MM.1S (cell line): ENCODE data around the gene C19orf25.

Source experiments
- DNase-seq: peaks from one replicate; pipeline ENCODE4 v3.0.0-alpha.2; 2015
- H2AFZ ChIP-seq: fragments of 300-600 bp; sonication (generic); 2 replicates; pipeline ENCODE4 v1.6.0; 2016; ENCODE audit warnings: antibody characterized with exemption, low read length
- H3F3A ChIP-seq: fragments of 300-600 bp; sonication (generic); 2 replicates; pipeline ENCODE4 v1.6.1; 2016; ENCODE audit warnings: mild to moderate bottlenecking, antibody characterized with exemption, low read length, moderate library complexity, mixed read lengths; ENCODE audit not compliant: insufficient read depth
- H3K27ac ChIP-seq: fragments of 300-600 bp; sonication (generic); 2 replicates; pipeline ENCODE4 v1.5.1; 2016; ENCODE audit warnings: mild to moderate bottlenecking, low read length
- H3K27me3 ChIP-seq: fragments of 300-600 bp; sonication (generic); replicated peaks from 2 replicates; pipeline ENCODE4 v1.6.0; 2016; ENCODE audit warnings: low read length; ENCODE audit not compliant: insufficient read depth
- H3K36me3 ChIP-seq: fragments of 300-600 bp; sonication (generic); replicated peaks from 2 replicates; pipeline ENCODE4 v1.6.1; 2016; ENCODE audit warnings: mild to moderate bottlenecking, low read length, mixed read lengths; ENCODE audit not compliant: insufficient read depth
- H3K4me1 ChIP-seq: fragments of 300-600 bp; sonication (generic); 2 replicates; pipeline ENCODE4 v1.6.1; 2016; ENCODE audit warnings: low read length, mixed read lengths
- H3K4me2 ChIP-seq: fragments of 300-600 bp; sonication (generic); 2 replicates; pipeline ENCODE4 v1.6.0; 2016; ENCODE audit warnings: low read depth, low read length
- H3K4me3 ChIP-seq: fragments of 300-600 bp; sonication (generic); 2 replicates; pipeline ENCODE4 v1.5.1; 2016; ENCODE audit warnings: low read length, mixed read lengths
- H3K79me2 ChIP-seq: fragments of 300-600 bp; sonication (generic); 2 replicates; pipeline ENCODE4 v1.6.1; 2016; ENCODE audit warnings: mixed run types, low read length, mixed read lengths
- H3K9ac ChIP-seq: fragments of 300-600 bp; sonication (generic); 2 replicates; pipeline ENCODE4 v1.6.1; 2016; ENCODE audit warnings: low read length, mixed read lengths
- H3K9me2 ChIP-seq: fragments of 300-600 bp; sonication (generic); replicated peaks from 2 replicates; pipeline ENCODE4 v1.6.1; 2016; ENCODE audit warnings: mild to moderate bottlenecking, low read length, mixed read lengths; ENCODE audit not compliant: insufficient read depth
- H3K9me3 ChIP-seq: fragments of 300-600 bp; sonication (generic); replicated peaks from 2 replicates; pipeline ENCODE4 v1.6.1; 2016; ENCODE audit warnings: mild to moderate bottlenecking, low read length, mixed read lengths; ENCODE audit not compliant: insufficient read depth
- H4K20me1 ChIP-seq: fragments of 300-600 bp; sonication (generic); 2 replicates; pipeline ENCODE4 v1.6.1; 2016; ENCODE audit warnings: mild to moderate bottlenecking, low read length, moderate library complexity, mixed read lengths; ENCODE audit not compliant: insufficient read depth
- EZH2 ChIP-seq: fragments of 300-600 bp; sonication (generic); optimal IDR thresholded peaks from 2 replicates; pipeline ENCODE3; 2017; ENCODE audit warnings: low read depth, mild to moderate bottlenecking, antibody characterized with exemption, low read length, mixed read lengths
- EZH2phosphoT487 ChIP-seq: fragments of 300-600 bp; sonication (generic); IDR thresholded peaks from 2 replicates; pipeline ENCODE4 v1.6.1; 2018; ENCODE audit warnings: antibody characterized with exemption, low read length
- TF ChIP-seq, protein P1 (sequence below): fragments of 300-600 bp; sonication (generic); IDR thresholded peaks from 2 replicates; pipeline ENCODE4 v1.5.1; 2016; ENCODE audit warnings: antibody characterized with exemption, low read length, mixed read lengths

Gene C19orf25

GRCh38 chr19:1475751-1476437 lies 3.1 kb downstream of the C19orf25 start:
- no peaks in the 10 kb centered on the region for H3K36me3 ChIP-seq
- peaks cover 13% of the 10 kb centered on the region for H4K20me1 ChIP-seq
- TF ChIP-seq, protein P1, sequence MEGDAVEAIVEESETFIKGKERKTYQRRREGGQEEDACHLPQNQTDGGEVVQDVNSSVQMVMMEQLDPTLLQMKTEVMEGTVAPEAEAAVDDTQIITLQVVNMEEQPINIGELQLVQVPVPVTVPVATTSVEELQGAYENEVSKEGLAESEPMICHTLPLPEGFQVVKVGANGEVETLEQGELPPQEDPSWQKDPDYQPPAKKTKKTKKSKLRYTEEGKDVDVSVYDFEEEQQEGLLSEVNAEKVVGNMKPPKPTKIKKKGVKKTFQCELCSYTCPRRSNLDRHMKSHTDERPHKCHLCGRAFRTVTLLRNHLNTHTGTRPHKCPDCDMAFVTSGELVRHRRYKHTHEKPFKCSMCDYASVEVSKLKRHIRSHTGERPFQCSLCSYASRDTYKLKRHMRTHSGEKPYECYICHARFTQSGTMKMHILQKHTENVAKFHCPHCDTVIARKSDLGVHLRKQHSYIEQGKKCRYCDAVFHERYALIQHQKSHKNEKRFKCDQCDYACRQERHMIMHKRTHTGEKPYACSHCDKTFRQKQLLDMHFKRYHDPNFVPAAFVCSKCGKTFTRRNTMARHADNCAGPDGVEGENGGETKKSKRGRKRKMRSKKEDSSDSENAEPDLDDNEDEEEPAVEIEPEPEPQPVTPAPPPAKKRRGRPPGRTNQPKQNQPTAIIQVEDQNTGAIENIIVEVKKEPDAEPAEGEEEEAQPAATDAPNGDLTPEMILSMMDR, result no peak
- H3K4me3 ChIP-seq, result no peak overlapping the region
- peaks cover 40% of the 10 kb centered on the region for H3K79me2 ChIP-seq
- H3K27ac ChIP-seq, result no peak overlapping the region
- no peak overlapping the region for H3K4me2 ChIP-seq
- no peak for DNase-seq
- no peak overlapping the region for H3K9ac ChIP-seq
- no peak overlapping the region for H2AFZ ChIP-seq
- H3K27me3 ChIP-seq, result peaks cover 20% of the 10 kb centered on the region
- H3K9me2 ChIP-seq, result no peaks in the 10 kb centered on the region
- H3F3A ChIP-seq, result peaks cover 9% of the 10 kb centered on the region; the same call in 1 of the 2 replicates
- H3K9me3 ChIP-seq, result no peaks in the 10 kb centered on the region
- H3K4me1 ChIP-seq, result peaks cover 4% of the 10 kb centered on the region; the same call in 1 of the 2 replicates

GRCh38 chr19:1474765-1475351 lies 4.2 kb downstream of the C19orf25 start:
- H3K27ac ChIP-seq, result no peak overlapping the region
- no peaks in the 10 kb centered on the region for H3K36me3 ChIP-seq
- peaks cover 14% of the 10 kb centered on the region for H4K20me1 ChIP-seq
- no peak overlapping the region for H3K4me2 ChIP-seq
- H3K9me2 ChIP-seq, result no peaks in the 10 kb centered on the region
- H2AFZ ChIP-seq, result no peak overlapping the region
- H3K27me3 ChIP-seq, result peaks cover 24% of the 10 kb centered on the region
- no peak for DNase-seq
- peaks cover 14% of the 10 kb centered on the region; the same call in 1 of the 2 replicates for H3K4me1 ChIP-seq
- H3F3A ChIP-seq, result peaks cover 9% of the 10 kb centered on the region; the same call in 1 of the 2 replicates
- H3K9ac ChIP-seq, result no peak overlapping the region
- H3K79me2 ChIP-seq, result peaks cover 40% of the 10 kb centered on the region
- H3K4me3 ChIP-seq, result no peak overlapping the region
- no peaks in the 10 kb centered on the region for H3K9me3 ChIP-seq
- TF ChIP-seq, protein P1, result no peak
- no peak for TF ChIP-seq EZH2phosphoT487
- TF ChIP-seq EZH2, result no peak

- H3K4me1 ChIP-seq, result peaks cover 14% of the 10 kb centered on the region; the same call in 1 of the 2 replicates
- H3K27ac ChIP-seq, result no peak overlapping the region
- TF ChIP-seq, protein P1, result no peak
- TF ChIP-seq EZH2 (no peak), EZH2phosphoT487 (no peak)
- no peaks in the 10 kb centered on the region for H3K9me2 ChIP-seq
- no peak overlapping the region for H3K9ac ChIP-seq
- H4K20me1 ChIP-seq, result peaks cover 14% of the 10 kb centered on the region
- no peak overlapping the region for H3K4me3 ChIP-seq
- no peak overlapping the region for H2AFZ ChIP-seq
- H3F3A ChIP-seq, result peaks cover 9% of the 10 kb centered on the region; the same call in 1 of the 2 replicates
- peaks cover 40% of the 10 kb centered on the region for H3K79me2 ChIP-seq
- H3K4me2 ChIP-seq, result no peak overlapping the region
- H3K36me3 ChIP-seq, result no peaks in the 10 kb centered on the region
- DNase-seq, result no peak
- peaks cover 27% of the 10 kb centered on the region for H3K27me3 ChIP-seq
- no peaks in the 10 kb centered on the region for H3K9me3 ChIP-seq
Observed at GRCh38 chr19:1474011-1474764, 4.8 kb downstream of the C19orf25 start.
